LNCaP clone FGC (cell line): ENCODE measurements around the gene PSME2.
A peak's percentile ranks its signal among the peaks of the same experiment; 100 is the strongest.

Experiments
- DNase-seq: peaks from one replicate; pipeline ENCODE4 v3.0.0-alpha.2; 2011; ENCODE audit warnings: low read depth
- H3K4me3 ChIP-seq: 2 replicates; pipeline ENCODE4 v1.5.1; 2011; ENCODE audit warnings: mild to moderate bottlenecking, low read depth, low read length, control low read depth
- TF ChIP-seq, protein P1 (sequence below): IDR thresholded peaks from 2 replicates; pipeline ENCODE4 v1.5.1; 2012; ENCODE audit warnings: mild to moderate bottlenecking; ENCODE audit not compliant: control insufficient read depth, insufficient read depth; ENCODE audit errors: extremely low read depth

The PSME2 gene

GRCh38 chr14:24146453-24146977 lies at the start of gene PSME2:
PSME2 (minus strand) TSS chr14:24146610; CDS start chr14:24146581, 29 bp downstream.
- TF ChIP-seq, protein P1, sequence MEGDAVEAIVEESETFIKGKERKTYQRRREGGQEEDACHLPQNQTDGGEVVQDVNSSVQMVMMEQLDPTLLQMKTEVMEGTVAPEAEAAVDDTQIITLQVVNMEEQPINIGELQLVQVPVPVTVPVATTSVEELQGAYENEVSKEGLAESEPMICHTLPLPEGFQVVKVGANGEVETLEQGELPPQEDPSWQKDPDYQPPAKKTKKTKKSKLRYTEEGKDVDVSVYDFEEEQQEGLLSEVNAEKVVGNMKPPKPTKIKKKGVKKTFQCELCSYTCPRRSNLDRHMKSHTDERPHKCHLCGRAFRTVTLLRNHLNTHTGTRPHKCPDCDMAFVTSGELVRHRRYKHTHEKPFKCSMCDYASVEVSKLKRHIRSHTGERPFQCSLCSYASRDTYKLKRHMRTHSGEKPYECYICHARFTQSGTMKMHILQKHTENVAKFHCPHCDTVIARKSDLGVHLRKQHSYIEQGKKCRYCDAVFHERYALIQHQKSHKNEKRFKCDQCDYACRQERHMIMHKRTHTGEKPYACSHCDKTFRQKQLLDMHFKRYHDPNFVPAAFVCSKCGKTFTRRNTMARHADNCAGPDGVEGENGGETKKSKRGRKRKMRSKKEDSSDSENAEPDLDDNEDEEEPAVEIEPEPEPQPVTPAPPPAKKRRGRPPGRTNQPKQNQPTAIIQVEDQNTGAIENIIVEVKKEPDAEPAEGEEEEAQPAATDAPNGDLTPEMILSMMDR: no peak
- peak within 1 kb of the TSS; percentile 98 for H3K4me3 ChIP-seq
- DNase-seq: peak; percentile 88

- H3K4me3 ChIP-seq: peak within 1 kb of the TSS; percentile 90
- TF ChIP-seq, protein P1: no peak
- peak; percentile 38 for DNase-seq
Measured at GRCh38 chr14:24195186-24196070, 49.0 kb upstream of the PSME2 start, which contains the start of gene TM9SF1. TM9SF1 (minus strand) TSS chr14:24195441; CDS start chr14:24195019, 422 bp downstream.

GRCh38 chr14:24194873-24195185 lies 48.4 kb upstream of the PSME2 start:
- peak overlapping the region; percentile 90 for H3K4me3 ChIP-seq
- TF ChIP-seq, protein P1: no peak
- DNase-seq: no peak

DNA sequence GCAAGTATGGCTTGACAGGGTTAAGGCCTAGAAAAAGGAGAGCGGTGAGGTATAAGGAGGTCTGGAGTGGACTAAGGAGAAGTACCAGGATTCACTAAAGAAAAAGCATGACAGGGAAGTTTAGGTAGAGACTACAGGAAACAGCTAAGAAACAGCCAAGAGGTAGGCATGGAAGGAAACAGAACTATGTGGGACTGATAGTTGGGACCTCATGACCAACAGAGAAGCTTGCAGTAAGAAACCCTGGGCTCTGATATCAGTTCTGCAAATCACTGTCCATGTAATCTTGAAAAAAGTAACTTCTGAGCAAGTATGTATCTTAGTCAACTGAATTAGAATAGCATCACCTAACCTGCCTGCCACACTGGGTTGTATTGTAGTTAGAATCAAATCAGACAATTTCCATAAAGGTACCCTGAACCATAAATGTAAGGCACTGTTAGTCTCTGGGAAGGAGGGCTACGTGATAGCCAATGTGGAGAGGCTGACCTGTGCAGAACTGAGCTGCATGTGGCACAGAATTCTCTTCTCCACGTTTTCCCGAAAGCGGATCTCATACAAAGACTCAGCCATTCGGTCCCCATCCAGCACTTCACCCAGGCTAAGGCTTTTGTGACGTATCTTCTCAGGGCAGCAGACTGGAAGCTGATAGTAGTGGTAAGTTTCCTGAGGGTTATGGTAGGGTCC lies 47.9 kb upstream of the PSME2 start:
- peak overlapping the region; percentile 90 for H3K4me3 ChIP-seq
- TF ChIP-seq, protein P1: no peak
- no peak for DNase-seq

DNA sequence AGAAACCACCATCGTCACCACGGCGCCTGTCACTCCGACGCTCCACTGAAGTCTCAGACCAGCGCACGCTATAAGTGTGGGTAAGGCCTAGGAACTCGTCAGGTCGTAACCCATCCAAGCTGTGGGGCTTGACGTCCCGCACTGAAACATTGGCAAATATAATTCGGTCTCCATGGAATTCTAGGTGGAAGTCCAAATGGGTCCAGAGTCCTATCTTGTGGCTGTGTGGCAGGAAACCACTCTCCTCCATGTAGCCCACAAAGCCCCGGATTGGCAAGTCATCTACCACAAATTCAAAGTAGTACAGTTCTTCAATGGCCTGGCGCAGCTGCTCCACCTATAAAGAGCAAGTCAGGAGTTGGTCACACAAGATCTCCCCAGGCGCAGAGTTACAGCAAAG lies 46.5 kb upstream of the PSME2 start:
- DNase-seq: no peak
- TF ChIP-seq, protein P1: no peak
- no peak overlapping the region for H3K4me3 ChIP-seq

DNA sequence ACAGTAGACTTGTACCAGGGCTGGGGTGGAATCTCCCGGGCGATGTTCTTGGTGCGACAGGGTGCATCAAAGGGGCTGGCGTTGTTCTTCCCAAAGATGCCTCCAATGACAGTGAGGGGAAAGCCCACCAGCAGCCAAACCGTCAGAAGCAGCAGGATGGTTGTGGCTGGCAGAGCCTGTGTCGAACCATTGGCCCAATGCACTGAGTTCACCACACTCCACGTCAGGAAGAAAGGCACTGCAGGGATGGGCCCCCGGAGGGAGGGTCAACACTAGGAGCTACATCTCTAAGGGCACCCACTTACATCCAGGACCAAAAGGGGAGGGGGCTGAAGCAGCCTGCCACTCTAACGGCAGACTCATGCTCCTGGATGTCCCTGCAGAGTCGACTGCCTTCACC lies 44.0 kb upstream of the PSME2 start:
- TF ChIP-seq, protein P1: no peak
- DNase-seq: no peak
- H3K4me3 ChIP-seq: no peak overlapping the region
